Activated CD4-positive, alpha-beta T cell treated with anti-CD3 and anti-CD28 coated beads for 24 hours (primary cell): ENCODE results near the gene PIM1.
"Not testable (repeated sequence)": the region's sequence is repeated elsewhere in the genome, so short reads cannot be mapped to it uniquely, and the experiment has no call there.

Experiments used
- DNase-seq, 2 donors: peaks; one replicate each; pipeline ENCODE4 v3.0.0-alpha.2; 2020; ENCODE audit warnings: low read depth in 2 of 2

Gene PIM1

GRCh38 chr6:37171201-37171969 lies 1.4 kb downstream of the PIM1 start:
- no peak for DNase-seq

GRCh38 chr6:37171970-37172812 lies 2.2 kb downstream of the PIM1 start:
- DNase-seq, result peak; percentile 82 to 84

GRCh38 chr6:37172912-37173492 lies 3.0 kb downstream of the PIM1 start:
- no peak for DNase-seq

GRCh38 chr6:37173493-37174195 lies 3.7 kb downstream of the PIM1 start:
- DNase-seq, result no peak

- DNase-seq, result no peak
Measured at GRCh38 chr6:37174196-37174514, 4.2 kb downstream of the PIM1 start.

- no peak for DNase-seq
Measured at GRCh38 chr6:37174515-37175331, 4.8 kb downstream of the PIM1 start.

- DNase-seq, result no peak
Measured at GRCh38 chr6:37175332-37176267, 5.6 kb downstream of the PIM1 start.

- no peak for DNase-seq
Measured at GRCh38 chr6:37176268-37177076, 6.5 kb downstream of the PIM1 start.

- no peak for DNase-seq
Measured at GRCh38 chr6:37177077-37177934, 7.4 kb downstream of the PIM1 start.

GRCh38 chr6:37177935-37178517 lies 8.1 kb downstream of the PIM1 start:
- no peak for DNase-seq

GRCh38 chr6:37180075-37180474 lies 10.1 kb downstream of the PIM1 start:
- no peak for DNase-seq

- not testable (repeated sequence) for DNase-seq
Measured at GRCh38 chr6:37180610-37181009, 10.7 kb downstream of the PIM1 start.

- no peak for DNase-seq
Measured at GRCh38 chr6:37182736-37183590, 13.0 kb downstream of the PIM1 start.

GRCh38 chr6:37185949-37186720 lies 16.2 kb downstream of the PIM1 start:
- not testable (repeated sequence) for DNase-seq

- no peak for DNase-seq
Measured at GRCh38 chr6:37187321-37188022, 17.5 kb downstream of the PIM1 start.
